ENCODE data around the gene TAS1R3. TPM values are rescaled to one million over a fixed set of nuclear protein-coding genes. Genes with fewer than 3 reads are reported as not detected.

Gene TAS1R3
- total and polyA plus RNA-seq, 9 donors, result 0.07 to 0.40 (median 0.24) TPM; not detected in 2

DNA sequence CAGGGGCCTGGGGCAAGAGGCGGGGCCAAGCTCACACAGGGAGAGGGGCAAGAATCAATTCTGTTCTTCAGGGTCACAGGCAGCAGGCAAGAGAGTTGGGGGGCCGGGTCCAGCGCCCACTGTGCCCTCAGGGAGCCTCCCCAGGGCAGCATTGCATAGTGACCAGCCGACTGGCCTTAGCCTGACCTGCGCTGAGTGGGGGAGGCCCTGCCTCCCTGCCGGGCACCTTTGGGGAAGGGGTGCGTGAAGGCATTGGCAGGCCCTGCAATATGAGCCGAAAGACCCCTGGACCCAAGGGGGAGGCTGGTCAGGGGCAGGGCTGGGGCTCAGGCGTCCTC is 38.7 kb upstream of the TAS1R3 start:
- WGBS, 3 donors, result 81 to 90% (median 82%) methylated on average over 9 of the region's 9 CpGs

DNA sequence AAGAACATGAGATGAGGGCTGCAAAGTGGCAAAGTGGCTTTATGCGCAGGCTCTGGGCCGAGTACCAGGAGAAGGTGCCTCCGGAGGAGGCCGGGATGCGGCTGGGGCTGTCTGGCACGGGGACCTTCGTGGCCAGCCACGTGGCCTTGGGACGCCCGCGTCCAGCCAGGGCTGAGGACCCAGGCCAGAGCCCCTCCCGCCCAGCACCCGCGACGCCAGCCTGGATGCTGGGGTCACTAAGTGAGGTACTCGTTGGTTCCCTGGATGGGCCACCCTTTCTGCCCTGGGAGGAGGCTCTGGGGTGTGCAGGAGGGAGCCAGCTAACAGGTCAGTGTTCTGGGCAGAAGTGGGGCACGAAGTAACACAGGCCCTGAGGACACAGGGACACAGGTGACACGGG is 38.2 kb upstream of the TAS1R3 start:
- TF ChIP-seq, protein P1, sequence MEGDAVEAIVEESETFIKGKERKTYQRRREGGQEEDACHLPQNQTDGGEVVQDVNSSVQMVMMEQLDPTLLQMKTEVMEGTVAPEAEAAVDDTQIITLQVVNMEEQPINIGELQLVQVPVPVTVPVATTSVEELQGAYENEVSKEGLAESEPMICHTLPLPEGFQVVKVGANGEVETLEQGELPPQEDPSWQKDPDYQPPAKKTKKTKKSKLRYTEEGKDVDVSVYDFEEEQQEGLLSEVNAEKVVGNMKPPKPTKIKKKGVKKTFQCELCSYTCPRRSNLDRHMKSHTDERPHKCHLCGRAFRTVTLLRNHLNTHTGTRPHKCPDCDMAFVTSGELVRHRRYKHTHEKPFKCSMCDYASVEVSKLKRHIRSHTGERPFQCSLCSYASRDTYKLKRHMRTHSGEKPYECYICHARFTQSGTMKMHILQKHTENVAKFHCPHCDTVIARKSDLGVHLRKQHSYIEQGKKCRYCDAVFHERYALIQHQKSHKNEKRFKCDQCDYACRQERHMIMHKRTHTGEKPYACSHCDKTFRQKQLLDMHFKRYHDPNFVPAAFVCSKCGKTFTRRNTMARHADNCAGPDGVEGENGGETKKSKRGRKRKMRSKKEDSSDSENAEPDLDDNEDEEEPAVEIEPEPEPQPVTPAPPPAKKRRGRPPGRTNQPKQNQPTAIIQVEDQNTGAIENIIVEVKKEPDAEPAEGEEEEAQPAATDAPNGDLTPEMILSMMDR (IDR thresholded peaks at IDR 0.05), result no peak
- TF ChIP-seq EP300 (IDR thresholded peaks at IDR 0.05), result no peak
- no peak for TF ChIP-seq POLR2A (IDR thresholded peaks at IDR 0.05)
- WGBS, 3 donors, result 78 to 91% (median 85%) methylated on average over 12 to 18 of the region's 18 CpGs
- intact Hi-C loops (cut with DNase I), result loop anchor here in 3 of 4 donors (5.0 to 10.0 kb wide), 3 partner anchors 171 to 308 kb away; partner anchors contain the start of gene PERM1 (in 2 of the 3)
- Histone ChIP-seq H3K27ac (no peak overlapping the region), H3K4me3 (no peak overlapping the region), H3K27me3 (no peaks in the 10 kb centered on the region), H3K9me3 (no peaks in the 10 kb centered on the region), H3K36me3 (no peaks in the 10 kb centered on the region), H3K4me1 (ENCODE audit: insufficient read depth) (peaks cover 3% of the 10 kb centered on the region)
- peak in 2 of 5 donors; percentile 26 to 41 for DNase-seq

More for the DNA sequence above, 38.7 kb upstream of the TAS1R3 start:
- Histone ChIP-seq H3K4me3 (no peak overlapping the region), H3K9me3 (no peaks in the 10 kb centered on the region), H3K36me3 (no peaks in the 10 kb centered on the region), H3K27me3 (no peaks in the 10 kb centered on the region), H3K27ac (no peak overlapping the region), H3K4me1 (ENCODE audit: insufficient read depth) (peaks cover 3% of the 10 kb centered on the region)
- TF ChIP-seq POLR2A (IDR thresholded peaks at IDR 0.05) (no peak), EP300 (IDR thresholded peaks at IDR 0.05) (no peak)
- TF ChIP-seq, protein P1 (IDR thresholded peaks at IDR 0.05), result no peak
- peak in 2 of 5 donors; percentile 30 to 41 for DNase-seq
- intact Hi-C loops (cut with DNase I), result loop anchor here in 3 of 4 donors (5.0 to 10.0 kb wide), 3 partner anchors 170 to 308 kb away; partner anchors contain the start of gene PERM1 (in 2 of the 3)

DNA sequence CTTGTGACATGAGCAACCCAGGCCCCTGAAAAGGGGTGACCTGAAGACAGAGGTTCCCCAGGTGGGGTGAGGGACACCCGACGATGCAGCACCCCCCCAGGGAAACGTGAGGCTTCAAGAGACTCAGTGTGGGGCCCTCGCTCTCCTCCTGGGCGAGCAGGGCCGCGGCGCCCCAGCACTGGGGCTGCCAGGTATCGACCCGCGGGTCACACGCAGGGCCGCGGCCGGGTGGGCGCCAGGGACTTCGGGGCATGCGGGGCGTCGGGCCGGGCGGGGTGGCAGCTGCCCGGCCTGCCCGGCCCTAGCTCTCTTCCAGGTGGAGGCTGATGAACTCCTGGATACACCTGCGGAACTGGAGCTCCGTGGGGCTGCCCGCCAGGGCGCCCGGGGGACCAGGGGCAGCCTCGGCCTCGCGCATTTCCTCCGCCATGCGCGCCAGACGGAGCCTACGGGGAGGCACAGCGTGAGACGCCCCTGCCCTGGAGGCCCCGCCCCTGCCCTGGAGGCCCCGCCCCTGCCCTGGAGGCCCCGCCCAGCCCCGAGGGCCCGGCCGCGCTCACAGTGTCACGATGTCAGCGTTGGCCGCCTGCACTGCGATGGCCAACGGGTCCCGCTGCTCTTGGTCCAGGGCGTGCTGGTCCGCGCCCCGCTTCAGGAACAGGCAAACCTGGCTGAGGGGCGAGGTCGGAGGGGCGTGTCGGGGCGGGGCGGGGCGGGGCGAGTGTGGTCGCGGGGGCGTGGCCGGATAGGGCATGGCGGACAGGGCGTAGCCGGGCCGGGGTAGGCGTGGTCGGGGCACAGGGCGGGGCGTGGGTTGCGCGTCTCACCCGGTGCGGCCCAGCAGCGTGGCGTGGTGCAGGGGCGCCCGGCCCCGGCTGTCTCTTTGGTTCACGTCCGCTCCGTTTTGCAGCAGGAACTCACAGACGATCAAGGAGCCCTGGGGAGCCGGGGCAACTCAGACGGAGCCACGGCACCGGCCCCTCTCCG is 37.5 kb upstream of the TAS1R3 start:
- no peaks in the 10 kb centered on the region for H3K36me3 ChIP-seq
- WGBS, 3 donors, result 73 to 79% (median 77%) methylated on average over 77 to 94 of the region's 94 CpGs
- TF ChIP-seq EP300 (IDR thresholded peaks at IDR 0.05) (no peak), POLR2A (IDR thresholded peaks at IDR 0.05) (no peak)
- TF ChIP-seq, protein P1 (IDR thresholded peaks at IDR 0.05), result no peak
- peak in 2 of 5 donors; percentile 31 to 40 for DNase-seq
- peaks cover 3% of the 10 kb centered on the region for H3K4me1 ChIP-seq (ENCODE audit: insufficient read depth)
- H3K27ac ChIP-seq, result no peak overlapping the region
- intact Hi-C loops (cut with DNase I), result loop anchor here in 3 of 4 donors (5.0 to 10.0 kb wide), 3 partner anchors 171 to 309 kb away; partner anchors contain the start of gene PERM1 (in 2 of the 3)
- H3K9me3 ChIP-seq, result no peaks in the 10 kb centered on the region
- no peak overlapping the region for H3K4me3 ChIP-seq
- H3K27me3 ChIP-seq, result no peaks in the 10 kb centered on the region

DNA sequence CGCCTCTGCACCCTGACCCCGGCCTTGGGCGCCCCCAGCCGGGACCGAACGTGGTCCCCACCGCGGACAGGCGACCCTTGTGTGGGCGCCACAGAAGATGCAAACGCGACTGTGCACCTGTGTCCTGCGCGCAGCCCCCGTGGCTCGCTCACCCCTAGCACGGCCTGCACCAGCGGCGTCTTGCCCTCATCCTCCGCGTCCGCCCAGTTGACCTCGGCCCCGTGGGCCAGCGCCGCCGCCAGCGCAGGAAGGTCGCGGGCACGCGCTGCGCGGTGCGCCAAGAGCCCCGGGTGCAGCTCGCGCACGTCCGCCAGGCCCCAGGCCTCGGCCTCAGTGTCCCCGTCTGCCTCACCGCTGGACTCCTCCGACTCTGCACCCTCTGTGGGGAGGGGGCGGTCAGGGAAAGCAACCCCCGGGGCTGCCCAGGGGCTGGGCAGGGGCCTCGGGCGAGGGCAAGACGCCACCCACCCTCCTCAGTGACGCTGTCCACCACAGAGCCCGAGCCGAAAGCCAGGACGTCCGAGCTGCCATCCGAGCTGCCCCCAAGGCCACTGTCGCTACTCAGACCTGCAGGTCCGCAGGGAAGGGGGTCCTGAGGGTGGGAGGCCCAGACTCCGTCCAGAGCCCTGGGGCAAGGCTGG is 36.7 kb upstream of the TAS1R3 start:
- Histone ChIP-seq H3K27me3 (no peaks in the 10 kb centered on the region), H3K4me3 (no peak overlapping the region), H3K36me3 (no peaks in the 10 kb centered on the region), H3K27ac (no peak overlapping the region), H3K9me3 (no peaks in the 10 kb centered on the region), H3K4me1 (ENCODE audit: insufficient read depth) (peaks cover 3% of the 10 kb centered on the region)
- peak in 1 of 5 donors; percentile 37 for DNase-seq
- TF ChIP-seq EP300 (IDR thresholded peaks at IDR 0.05), result no peak
- 85 to 92% (median 89%) methylated on average over 25 to 58 of the region's 58 CpGs for WGBS, 3 donors
- intact Hi-C loops (cut with DNase I), result loop anchor here in 3 of 4 donors (5.0 to 10.0 kb wide), 3 partner anchors 172 to 310 kb away; partner anchors contain the start of gene PERM1 (in 2 of the 3)
